H1 (cell line): ENCODE results near the gene DOCK9. TPM values are rescaled to one million over a fixed set of nuclear protein-coding genes. Genes with fewer than 3 reads are reported as not detected.

Experiments used
- CHD7 ChIP-seq: fragments of 300-600 bp; sonication (generic); IDR thresholded peaks from 2 replicates; pipeline ENCODE4 v1.7.1; 2012; ENCODE audit warnings: low read length, moderate library complexity, mild to moderate bottlenecking, inconsistent platforms; ENCODE audit not compliant: insufficient replicate concordance
- POLR2AphosphoS5 ChIP-seq: IDR thresholded peaks from 2 replicates; pipeline ENCODE4 v1.6.1; 2011; ENCODE audit warnings: low read depth, low read length
- polyA plus RNA-seq, 7 experiments: library from polyadenylated mRNA; depleted of rRNA in 3 of 7; stranded (reverse) in 5 of 7; unstranded in 2 of 7; fragments of >200 nt in 5 of 7; fragments of 200-250 nt in 2 of 7; gene quantifications; 1 replicate in 5 of 7; 2 replicates in 1 of 7; 4 replicates in 1 of 7; pipeline versions ENCODE4 v1.2.1 to v1.2.3, GENCODE V29; 2011 to 2013; ENCODE audit warnings: missing spikeins in 2 of 7, mixed read lengths in 2 of 7
- total RNA-seq: library from RNA; stranded (reverse); fragmentation: NEBNext Ultra II Directional; extraction: Animal tissue kit (Norgen Biotek cat#: 25700); gene quantifications from 2 replicates; pipeline ENCODE4 v1.2.1, GENCODE V29; 2021

The DOCK9 gene
- total and polyA plus RNA-seq, 2 of the 8 experiments (the other 6 are each of a cell fraction or from before 2014, with no cell fraction given), result 21.6 to 31.5 TPM

GRCh38 chr13:98965325-98965724, 12.5 kb downstream of the DOCK9 start (continued):
- TF ChIP-seq CHD7, result no peak
- TF ChIP-seq POLR2AphosphoS5, result no peak
